HCT116 (cell line): ENCODE measurements around the gene ARVCF. TPM values are rescaled to one million over a fixed set of nuclear protein-coding genes. Genes with fewer than 3 reads are reported as not detected.

Source experiments
- ATAC-seq: fragments of 200-7000 bp; cut with Tn5 transposase; 2 replicates; pipeline ENCODE4 v1.9.1; 2020; ENCODE audit warnings: mild to moderate bottlenecking, moderate library complexity
- BruUV-seq: library from RNA; stranded (reverse); fragments of 400-500 nt; replicated peaks from 2 replicates; lab custom pipeline; 2021; lab: Mats Ljungman, UMichigan
- CTCF ChIA-PET: fragments of 300-600 bp; sonication (Branson Sonifier 250); formaldehyde crosslinking; loops from one replicate; lab custom pipeline; 2021; ENCODE audit warnings: antibody characterized with exemption; lab: Charles Lee
- POLR2A ChIA-PET: fragments of 300-600, 350-600 bp; sonication (Branson Sonifier 250); formaldehyde crosslinking; loops from one replicate; lab custom pipeline; 2021; ENCODE audit warnings: antibody characterized with exemption; lab: Charles Lee
- RAD21 ChIA-PET, 2 experiments: fragments of 300-600 bp; sonication (Branson Sonifier 250); formaldehyde crosslinking; loops; one replicate each; lab custom pipeline; 2023; ENCODE audit warnings: low total read pairs in 2 of 2; ENCODE audit not compliant: uncharacterized antibody in 2 of 2, unreplicated experiment in 2 of 2, low non-redundant PET in 1 of 2; lab: Charles Lee
- DNase-seq: peaks from one replicate; pipeline ENCODE4 v3.0.0-alpha.2; 2010; ENCODE audit warnings: low read depth, low spot score
- H2AFZ ChIP-seq: fragments of 200-600 bp; shearing (Covaris generic), sonication (generic); 2 replicates; pipeline ENCODE4 v1.6.1; 2017; ENCODE audit warnings: low read depth, mixed run types, mixed read lengths, antibody characterized with exemption, low read length; ENCODE audit not compliant: poor library complexity, severe bottlenecking
- H3K27ac ChIP-seq: 2 replicates; pipeline ENCODE4 v1.5.1; 2012; ENCODE audit warnings: low read depth, low read length
- H3K27me3 ChIP-seq: fragments of 200-600 bp; sonication (generic); 2 replicates; pipeline ENCODE4 v1.6.1; 2016; ENCODE audit warnings: mixed run types, low read length, mixed read lengths; ENCODE audit not compliant: insufficient read depth
- H3K36me3 ChIP-seq, 2 experiments: fragments of 200-500 bp in 1 of 2; fragments of 200-600 bp in 1 of 2; sonication (Bioruptor generic) in 1 of 2; sonication (generic) in 1 of 2; 2 replicates each; pipeline versions ENCODE4 v1.5.1 to v1.6.1; 2014 to 2016; ENCODE audit warnings: low read length in 2 of 2, inconsistent platforms in 1 of 2, mixed read lengths in 1 of 2, mixed run types in 1 of 2; ENCODE audit not compliant: insufficient read depth in 2 of 2, control insufficient read depth in 1 of 2
- H3K4me1 ChIP-seq, 2 experiments: fragments of 200-600 bp in 1 of 2; sonication (generic) in 1 of 2; 2 replicates each; pipeline versions ENCODE4 v1.5.1 to v1.6.1; 2012 to 2017; ENCODE audit warnings: low read length in 2 of 2, inconsistent platforms in 1 of 2, mild to moderate bottlenecking in 1 of 2, mixed read lengths in 1 of 2, mixed run types in 1 of 2, moderate library complexity in 1 of 2; ENCODE audit not compliant: insufficient read depth in 2 of 2, control insufficient read depth in 1 of 2
- H3K4me2 ChIP-seq: fragments of 200-600 bp; sonication (generic); 2 replicates; pipeline ENCODE4 v1.6.1; 2017; ENCODE audit warnings: mixed run types, low read length, mixed read lengths
- H3K4me3 ChIP-seq, 2 experiments: fragments of 200-600 bp in 1 of 2; sonication (generic) in 1 of 2; replicated peaks in 1 of 2; 2 replicates each; pipeline ENCODE4 v1.5.1; 2011 to 2016; ENCODE audit warnings: low read length in 2 of 2, control low read depth in 1 of 2, low read depth in 1 of 2, mild to moderate bottlenecking in 1 of 2, mixed read lengths in 1 of 2, mixed run types in 1 of 2
- H3K79me2 ChIP-seq: fragments of 200-600 bp; sonication (generic); 2 replicates; pipeline ENCODE4 v1.6.1; 2017; ENCODE audit warnings: mild to moderate bottlenecking, mixed run types, low read length, moderate library complexity, mixed read lengths; ENCODE audit not compliant: insufficient read depth
- H3K9ac ChIP-seq: fragments of 200-600 bp; sonication (generic); 2 replicates; pipeline ENCODE4 v1.6.1; 2016; ENCODE audit warnings: low read length, mixed read lengths
- H3K9me2 ChIP-seq: fragments of 200-600 bp; sonication (generic), shearing (Covaris generic); 2 replicates; pipeline ENCODE4 v1.6.1; 2017; ENCODE audit warnings: mixed run types, mild to moderate bottlenecking, moderate library complexity; ENCODE audit not compliant: insufficient read depth
- H3K9me3 ChIP-seq, 2 experiments: fragments of 200-500 bp in 1 of 2; fragments of 200-600 bp in 1 of 2; sonication (Bioruptor generic) in 1 of 2; sonication (generic) in 1 of 2; 2 replicates each; pipeline ENCODE4 v1.6.1; 2014 to 2017; ENCODE audit warnings: low read length in 2 of 2, mixed read lengths in 2 of 2, inconsistent platforms in 1 of 2, low read depth in 1 of 2, mild to moderate bottlenecking in 1 of 2, mixed run types in 1 of 2, moderate library complexity in 1 of 2; ENCODE audit not compliant: control insufficient read depth in 1 of 2, insufficient read depth in 1 of 2
- H4K20me1 ChIP-seq: fragments of 200-600 bp; sonication (generic), shearing (Covaris generic); 2 replicates; pipeline ENCODE4 v1.6.1; 2017; ENCODE audit warnings: mixed run types, mild to moderate bottlenecking, moderate library complexity; ENCODE audit not compliant: insufficient read depth
- CEBPB ChIP-seq: IDR thresholded peaks from 2 replicates; pipeline ENCODE4 v1.6.1; 2012; ENCODE audit warnings: low read depth
- EGR1 ChIP-seq: IDR thresholded peaks from 2 replicates; pipeline ENCODE4 v1.6.1; 2012; ENCODE audit warnings: low read depth
- ELF1 ChIP-seq: IDR thresholded peaks from 2 replicates; pipeline ENCODE4 v1.6.1; 2012; ENCODE audit warnings: low read depth, borderline replicate concordance
- EZH2 ChIP-seq: fragments of 200-600 bp; sonication (generic); IDR thresholded peaks from 2 replicates; pipeline ENCODE4 v1.6.1; 2017; ENCODE audit warnings: antibody characterized with exemption, mixed run types
- FOSL1 ChIP-seq: IDR thresholded peaks from 2 replicates; pipeline ENCODE4 v1.6.1; 2012; ENCODE audit warnings: low read depth
- JUND ChIP-seq: IDR thresholded peaks from 2 replicates; pipeline ENCODE4 v1.6.1; 2012
- POLR2A ChIP-seq: IDR thresholded peaks from 2 replicates; pipeline ENCODE4 v1.7.0; 2011; ENCODE audit warnings: borderline replicate concordance; ENCODE audit not compliant: insufficient read depth, insufficient read length; ENCODE audit errors: extremely low read depth
- POLR2AphosphoS5 ChIP-seq: IDR thresholded peaks from 2 replicates; pipeline ENCODE4 v1.6.1; 2011; ENCODE audit warnings: mild to moderate bottlenecking, low read depth, low read length, moderate library complexity
- SIN3A ChIP-seq: IDR thresholded peaks from 2 replicates; pipeline ENCODE4 v1.6.1; 2012; ENCODE audit warnings: low read depth
- SP1 ChIP-seq: IDR thresholded peaks from 2 replicates; pipeline ENCODE4 v1.6.1; 2012; ENCODE audit warnings: low read depth
- YY1 ChIP-seq: IDR thresholded peaks from 2 replicates; pipeline ENCODE4 v1.6.1; 2011; ENCODE audit warnings: low read length, low read depth, moderate library complexity, mild to moderate bottlenecking; ENCODE audit not compliant: insufficient replicate concordance; ENCODE audit errors: extremely low read depth
- ZFX ChIP-seq: fragments of 450-650 bp; IDR thresholded peaks from 2 replicates; pipeline ENCODE4 v1.6.1; 2017
- intact Hi-C: fragments of 100-400 bp; cut with micrococcal nuclease; formaldehyde crosslinking; loops from 2 replicates; pipeline ENCODE4 v1.10.0; 2022
- total RNA-seq: library from RNA; stranded (reverse); gene quantifications from one replicate; pipeline ENCODE4 v1.2.1, GENCODE V29; 2021; ENCODE audit not compliant: unreplicated experiment

Gene ARVCF
- total RNA-seq, 1 experiment from 2014 or later = 42.8 TPM

DNA sequence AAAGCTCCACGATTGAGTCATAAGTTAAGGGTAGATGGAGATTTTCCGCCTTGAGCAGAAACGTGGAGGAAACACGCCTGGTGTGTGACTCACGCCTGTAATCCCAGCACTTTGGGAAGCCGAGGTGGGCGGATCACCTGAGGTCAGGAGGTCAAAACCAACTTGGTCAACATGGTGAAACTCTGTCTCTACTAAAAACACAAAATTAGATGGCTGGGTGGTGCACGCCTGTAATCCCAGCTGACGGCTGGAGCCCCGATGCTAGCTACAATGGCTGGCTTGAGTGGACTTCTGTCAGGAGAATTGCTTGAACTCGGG lies 46.1 kb upstream of the ARVCF start:
- Histone ChIP-seq H3K79me2 (no peaks in the 10 kb centered on the region), H3K36me3 (no peaks in the 10 kb centered on the region), H4K20me1 (no peaks in the 10 kb centered on the region), H3K9ac (peak overlapping the region; percentile 40; the same call in 1 of the 2 replicates), H3K9me3 (no peaks in the 10 kb centered on the region), H2AFZ (no peak overlapping the region), H3K4me3 (no peak overlapping the region)
- ATAC-seq (peak; percentile 60; the same call in 1 of the 2 replicates), DNase-seq (peak; percentile 29)
- RAD21 ChIA-PET = no interaction called here
- POLR2A ChIA-PET = interaction anchor here (0.6 to 0.8 kb wide), 2 partner anchors 18 to 78 kb away, joined by 3 to 4 read pairs; no protein-coding TSS in a partner anchor
- no peak for TF ChIP-seq ZFX
- TF ChIP-seq EGR1 = peak; percentile 47; the same call in 1 of the 2 replicates
- no peak for TF ChIP-seq ELF1
- no peak for TF ChIP-seq SIN3A
- TF ChIP-seq POLR2A = no peak
- no peak for TF ChIP-seq EZH2
- 0 out of 2 replicates have a peak, but pooled peaks have one; percentile 17 for TF ChIP-seq JUND
- no peak for TF ChIP-seq CEBPB
- peak; percentile 37; the same call in 1 of the 2 replicates for TF ChIP-seq FOSL1
- TF ChIP-seq, all 23 proteins: peak for 3
- intact Hi-C loops = no loop called here
- H3K27me3 ChIP-seq = no peaks in the 10 kb centered on the region
- CTCF ChIA-PET = interaction anchor here (0.8 kb wide), 1 partner anchor 13 kb away, joined by 3 read pairs; no protein-coding TSS in a partner anchor
- peaks cover 4 to 26% of the 10 kb centered on the region in 2 experiments for H3K4me1 ChIP-seq
- H3K4me2 ChIP-seq = peak overlapping the region; percentile 66
- no TSS peak for BruUV-seq
- peak overlapping the region; percentile 54 for H3K27ac ChIP-seq
- H3K9me2 ChIP-seq = no peaks in the 10 kb centered on the region

GRCh38 chr22:20062043-20062765 lies 45.6 kb upstream of the ARVCF start:
- peak overlapping the region; percentile 54 for H3K27ac ChIP-seq
- intact Hi-C loops = no loop called here
- H3K9me3 ChIP-seq = no peaks in the 10 kb centered on the region
- no peaks in the 10 kb centered on the region for H3K27me3 ChIP-seq
- H3K9ac ChIP-seq = peak overlapping the region; percentile 40; the same call in 1 of the 2 replicates
- ChIA-PET CTCF (interaction anchor here (0.8 kb wide), 1 partner anchor 13 kb away, joined by 3 read pairs; no protein-coding TSS in a partner anchor), POLR2A (interaction anchor here (0.6 to 0.8 kb wide), 2 partner anchors 17 to 78 kb away, joined by 3 to 4 read pairs; no protein-coding TSS in a partner anchor), RAD21 (interaction anchor here in 1 of 2 experiments (0.6 kb wide), 1 partner anchor 16 kb away, joined by 3 read pairs; no protein-coding TSS in a partner anchor)
- H3K4me1 ChIP-seq = peaks cover 4 to 26% of the 10 kb centered on the region in 2 experiments
- BruUV-seq = no TSS peak
- H3K36me3 ChIP-seq = no peaks in the 10 kb centered on the region
- no peaks in the 10 kb centered on the region for H3K79me2 ChIP-seq
- no peak for DNase-seq
- no peak overlapping the region for H2AFZ ChIP-seq
- TF ChIP-seq SP1 (no peak), POLR2AphosphoS5 (no peak), POLR2A (no peak), EZH2 (no peak), JUND (no peak), YY1 (no peak)
- no peaks in the 10 kb centered on the region for H3K9me2 ChIP-seq
- no peak for ATAC-seq
- peak overlapping the region; percentile 66 for H3K4me2 ChIP-seq
- H3K4me3 ChIP-seq = no peak overlapping the region
- no peaks in the 10 kb centered on the region for H4K20me1 ChIP-seq
